AG09309 (cell line): ENCODE data around the gene TINAG.

ENCODE experiments used
- DNase-seq: peaks from one replicate; pipeline ENCODE4 v3.0.0-alpha.2; 2010; ENCODE audit warnings: low read depth
- H3K4me3 ChIP-seq: 2 replicates; pipeline ENCODE4 v1.5.1; 2011; ENCODE audit warnings: mild to moderate bottlenecking, low read depth, low read length, moderate library complexity; ENCODE audit not compliant: control insufficient read depth
- CTCF ChIP-seq: IDR thresholded peaks from 2 replicates; pipeline ENCODE4 v1.5.1; 2011; ENCODE audit warnings: mild to moderate bottlenecking, low read depth, low read length, inconsistent platforms; ENCODE audit not compliant: insufficient read depth, control insufficient read depth; ENCODE audit errors: missing control alignments

TINAG gene

GRCh38 chr6:54288474-54288873, 19.8 kb upstream of the TINAG start:
- TF ChIP-seq CTCF = no peak
- no peak for DNase-seq
- no peak overlapping the region for H3K4me3 ChIP-seq

DNA sequence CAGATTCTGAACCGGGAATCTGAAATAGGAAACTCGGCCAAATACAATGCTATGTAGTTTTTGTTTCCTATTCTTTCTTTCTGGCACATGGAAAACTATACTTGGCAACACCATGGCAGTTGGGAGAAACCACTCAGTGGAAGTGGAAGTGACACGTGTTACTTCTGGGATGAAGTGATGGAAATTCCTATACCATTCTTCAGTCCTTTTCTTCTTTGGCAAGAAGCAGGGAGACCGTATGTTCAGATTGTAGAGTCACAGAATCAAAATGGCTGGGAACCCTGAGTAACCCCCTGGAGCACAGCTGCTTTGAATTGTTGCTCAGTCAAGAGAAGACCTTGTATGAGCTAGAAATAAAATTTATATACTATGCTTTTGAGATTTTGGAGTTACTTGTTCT, 18.8 kb upstream of the TINAG start:
- no peak overlapping the region for H3K4me3 ChIP-seq
- no peak for TF ChIP-seq CTCF

GRCh38 chr6:54291146-54291545, 17.1 kb upstream of the TINAG start:
- DNase-seq = no peak
- H3K4me3 ChIP-seq = no peak overlapping the region
- TF ChIP-seq CTCF = no peak

More for the DNA sequence above, 18.8 kb upstream of the TINAG start:
- no peak for DNase-seq

GRCh38 chr6:54291738-54292137, 16.5 kb upstream of the TINAG start:
- no peak for TF ChIP-seq CTCF
- no peak for DNase-seq
- no peak overlapping the region for H3K4me3 ChIP-seq

- no peak overlapping the region for H3K4me3 ChIP-seq
- no peak for TF ChIP-seq CTCF
- DNase-seq = no peak
Measured at GRCh38 chr6:54294965-54295532, 13.2 kb upstream of the TINAG start.

DNA sequence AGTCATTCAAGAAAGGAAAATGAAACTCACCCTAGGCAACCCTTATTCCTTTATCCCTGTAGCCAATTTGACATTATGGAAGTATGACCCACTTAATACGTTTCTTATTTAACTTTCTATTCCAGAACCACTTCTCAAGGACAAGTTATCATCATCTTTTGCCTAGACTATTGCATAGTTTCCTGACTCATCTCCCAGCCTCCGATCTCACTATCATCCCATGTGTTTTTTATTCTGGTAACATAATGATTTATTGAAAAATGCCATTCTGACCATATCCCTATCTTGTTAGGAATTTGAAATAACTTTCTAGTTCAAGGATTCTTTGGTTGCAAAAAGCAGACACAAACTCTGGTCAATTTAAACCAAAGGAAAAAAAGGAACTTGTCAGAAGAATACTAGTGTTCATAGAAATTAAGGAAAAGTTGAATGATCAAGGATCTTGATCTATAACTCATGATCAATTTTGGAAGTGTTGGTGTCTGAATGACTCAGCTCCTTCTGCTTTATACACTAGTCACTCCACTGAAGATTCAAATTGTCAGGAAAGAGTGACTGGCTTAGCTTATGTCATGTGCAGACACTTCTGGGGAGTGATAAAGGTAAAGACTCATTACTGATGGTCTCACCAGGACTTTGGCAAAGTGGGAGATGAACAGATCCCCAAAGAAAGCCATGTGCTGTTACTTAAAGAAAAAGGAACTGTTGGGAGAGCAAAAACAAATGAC, 8.5 kb upstream of the TINAG start:
- peak; percentile 67 for DNase-seq
- H3K4me3 ChIP-seq = no peak overlapping the region
- no peak for TF ChIP-seq CTCF

GRCh38 chr6:54301770-54302169, 6.5 kb upstream of the TINAG start:
- no peak for TF ChIP-seq CTCF
- H3K4me3 ChIP-seq = no peak overlapping the region
- no peak for DNase-seq
